Stimulated activated naive CD8-positive, alpha-beta T cell treated with anti-CD3 and anti-CD28 coated beads, Interleukin-15, Interleukin-2, amounts not matched to agents 100 ng/mL and 50 ng/mL, for 24 hours (primary cell): Measurements from ENCODE around the gene GSTM3.

Source experiments
- H3K27ac Mint-ChIP-seq: one replicate; pipeline ENCODE4 v1.8.0; 2021; ENCODE audit warnings: mild to moderate bottlenecking, mixed read lengths
- H3K27me3 Mint-ChIP-seq: one replicate; pipeline ENCODE4 v1.8.0; 2021; ENCODE audit warnings: mixed read lengths
- H3K36me3 Mint-ChIP-seq: one replicate; pipeline ENCODE4 v1.8.0; 2021; ENCODE audit warnings: low read depth, mixed read lengths
- H3K4me1 Mint-ChIP-seq: one replicate; pipeline ENCODE4 v1.8.0; 2021; ENCODE audit warnings: low read depth, mixed read lengths
- H3K4me3 Mint-ChIP-seq: one replicate; pipeline ENCODE4 v1.8.0; 2021; ENCODE audit warnings: mild to moderate bottlenecking, mixed read lengths
- H3K9me3 Mint-ChIP-seq: one replicate; pipeline ENCODE4 v1.8.0; 2021; ENCODE audit warnings: mixed read lengths

GSTM3 gene

GRCh38 chr1:109781806-109782205 is 41.0 kb upstream of the GSTM3 start:
- Mint-ChIP-seq H3K27ac (no peak overlapping the region), H3K4me1 (no peaks in the 10 kb centered on the region), H3K9me3 (no peaks in the 10 kb centered on the region), H3K36me3 (no peaks in the 10 kb centered on the region), H3K27me3 (no peaks in the 10 kb centered on the region), H3K4me3 (no peak overlapping the region)

- Mint-ChIP-seq H3K9me3 (no peaks in the 10 kb centered on the region), H3K36me3 (no peaks in the 10 kb centered on the region), H3K27me3 (no peaks in the 10 kb centered on the region), H3K4me3 (no peak overlapping the region), H3K4me1 (no peaks in the 10 kb centered on the region), H3K27ac (no peak overlapping the region)
Observed at GRCh38 chr1:109780982-109781381, 40.1 kb upstream of the GSTM3 start.

GRCh38 chr1:109777980-109778625 is 37.3 kb upstream of the GSTM3 start:
- Mint-ChIP-seq H3K36me3 (no peaks in the 10 kb centered on the region), H3K27ac (no peak overlapping the region), H3K4me1 (no peaks in the 10 kb centered on the region), H3K9me3 (no peaks in the 10 kb centered on the region), H3K27me3 (no peaks in the 10 kb centered on the region), H3K4me3 (no peak overlapping the region)

- no peaks in the 10 kb centered on the region for H3K27me3 Mint-ChIP-seq
- H3K9me3 Mint-ChIP-seq, result no peaks in the 10 kb centered on the region
- no peaks in the 10 kb centered on the region for H3K4me1 Mint-ChIP-seq
- no peak overlapping the region for H3K4me3 Mint-ChIP-seq
- H3K27ac Mint-ChIP-seq, result peak overlapping the region; percentile 21
- no peaks in the 10 kb centered on the region for H3K36me3 Mint-ChIP-seq
Observed at GRCh38 chr1:109777436-109777835, 36.6 kb upstream of the GSTM3 start.

- Mint-ChIP-seq H3K36me3 (no peaks in the 10 kb centered on the region), H3K4me1 (no peaks in the 10 kb centered on the region), H3K27ac (no peak overlapping the region), H3K9me3 (no peaks in the 10 kb centered on the region), H3K27me3 (no peaks in the 10 kb centered on the region), H3K4me3 (no peak overlapping the region)
Observed at GRCh38 chr1:109776911-109777310, 36.1 kb upstream of the GSTM3 start.

- Mint-ChIP-seq H3K9me3 (no peaks in the 10 kb centered on the region), H3K27me3 (no peaks in the 10 kb centered on the region), H3K36me3 (no peaks in the 10 kb centered on the region), H3K27ac (peak overlapping the region; percentile 28), H3K4me1 (no peaks in the 10 kb centered on the region), H3K4me3 (no peak overlapping the region)
Observed at GRCh38 chr1:109776206-109776835, 35.5 kb upstream of the GSTM3 start.

GRCh38 chr1:109775398-109775797 is 34.6 kb upstream of the GSTM3 start:
- Mint-ChIP-seq H3K27me3 (no peaks in the 10 kb centered on the region), H3K4me1 (no peaks in the 10 kb centered on the region), H3K9me3 (no peaks in the 10 kb centered on the region), H3K4me3 (no peak overlapping the region), H3K27ac (no peak overlapping the region), H3K36me3 (no peaks in the 10 kb centered on the region)

GRCh38 chr1:109773900-109774485 is 33.2 kb upstream of the GSTM3 start:
- no peaks in the 10 kb centered on the region for H3K27me3 Mint-ChIP-seq
- H3K4me1 Mint-ChIP-seq, result peaks cover 5% of the 10 kb centered on the region
- no peaks in the 10 kb centered on the region for H3K36me3 Mint-ChIP-seq
- H3K9me3 Mint-ChIP-seq, result no peaks in the 10 kb centered on the region
- H3K4me3 Mint-ChIP-seq, result no peak overlapping the region
- no peak overlapping the region for H3K27ac Mint-ChIP-seq

GRCh38 chr1:109773203-109773899 is 32.5 kb upstream of the GSTM3 start:
- Mint-ChIP-seq H3K27ac (no peak overlapping the region), H3K27me3 (no peaks in the 10 kb centered on the region), H3K9me3 (no peaks in the 10 kb centered on the region), H3K4me3 (no peak overlapping the region), H3K4me1 (peaks cover 5% of the 10 kb centered on the region), H3K36me3 (no peaks in the 10 kb centered on the region)

- H3K36me3 Mint-ChIP-seq, result no peaks in the 10 kb centered on the region
- no peaks in the 10 kb centered on the region for H3K27me3 Mint-ChIP-seq
- H3K27ac Mint-ChIP-seq, result no peak overlapping the region
- no peak overlapping the region for H3K4me3 Mint-ChIP-seq
- no peaks in the 10 kb centered on the region for H3K9me3 Mint-ChIP-seq
- peaks cover 5% of the 10 kb centered on the region for H3K4me1 Mint-ChIP-seq
Observed at GRCh38 chr1:109772658-109773202, 31.9 kb upstream of the GSTM3 start.

- Mint-ChIP-seq H3K27ac (no peak overlapping the region), H3K4me1 (peaks cover 5% of the 10 kb centered on the region), H3K4me3 (no peak overlapping the region), H3K9me3 (no peaks in the 10 kb centered on the region), H3K27me3 (no peaks in the 10 kb centered on the region), H3K36me3 (no peaks in the 10 kb centered on the region)
Observed at GRCh38 chr1:109771712-109772657, 31.1 kb upstream of the GSTM3 start.

- no peak overlapping the region for H3K4me3 Mint-ChIP-seq
- H3K27ac Mint-ChIP-seq, result no peak overlapping the region
- no peaks in the 10 kb centered on the region for H3K9me3 Mint-ChIP-seq
- no peaks in the 10 kb centered on the region for H3K27me3 Mint-ChIP-seq
- peaks cover 5% of the 10 kb centered on the region for H3K4me1 Mint-ChIP-seq
- H3K36me3 Mint-ChIP-seq, result no peaks in the 10 kb centered on the region
Observed at GRCh38 chr1:109770331-109771095, 29.7 kb upstream of the GSTM3 start.

- Mint-ChIP-seq H3K36me3 (no peaks in the 10 kb centered on the region), H3K9me3 (no peaks in the 10 kb centered on the region), H3K4me3 (no peak overlapping the region), H3K4me1 (peaks cover 5% of the 10 kb centered on the region), H3K27ac (no peak overlapping the region), H3K27me3 (no peaks in the 10 kb centered on the region)
Observed at GRCh38 chr1:109769330-109770078, 28.7 kb upstream of the GSTM3 start.
